ENCODE data around the gene MFAP2. TPM values are rescaled to one million over a fixed set of nuclear protein-coding genes. Genes with fewer than 3 reads are reported as not detected.

MFAP2 gene
- total and polyA plus RNA-seq, 9 donors, result 16.0 to 83.6 (median 36.1) TPM

DNA sequence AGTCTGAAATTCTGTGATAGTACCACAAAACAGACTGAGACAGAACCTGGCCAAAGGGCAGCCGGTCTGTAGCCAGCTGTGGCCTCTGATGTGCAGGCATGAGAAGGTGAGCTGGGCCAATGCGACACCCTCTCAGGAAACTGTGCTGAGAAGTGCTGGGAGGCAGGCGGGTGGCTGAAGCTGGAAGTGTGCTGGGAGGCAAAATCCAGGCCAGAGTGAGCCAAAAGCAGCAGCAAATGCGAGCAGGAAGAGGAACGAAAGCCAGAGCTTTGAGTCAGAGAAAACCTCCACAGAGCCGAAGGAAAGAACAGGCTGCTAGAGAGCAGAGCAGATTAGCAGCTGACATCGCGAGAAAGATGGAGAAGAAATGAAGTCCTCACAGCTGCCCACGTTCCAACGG is 41.5 kb upstream of the MFAP2 start:
- intact Hi-C loops (cut with DNase I), result no loop called here
- no peak for DNase-seq
- Histone ChIP-seq H3K4me1 (ENCODE audit: insufficient read depth) (no peaks in the 10 kb centered on the region), H3K4me3 (no peak overlapping the region), H3K27me3 (no peaks in the 10 kb centered on the region), H3K27ac (no peak overlapping the region), H3K36me3 (no peaks in the 10 kb centered on the region), H3K9me3 (no peaks in the 10 kb centered on the region)
- 89 to 90% (median 89%) methylated on average over 10 of the region's 10 CpGs for WGBS, 3 donors
- TF ChIP-seq POLR2A (IDR thresholded peaks at IDR 0.05), result no peak
- TF ChIP-seq, protein P1, sequence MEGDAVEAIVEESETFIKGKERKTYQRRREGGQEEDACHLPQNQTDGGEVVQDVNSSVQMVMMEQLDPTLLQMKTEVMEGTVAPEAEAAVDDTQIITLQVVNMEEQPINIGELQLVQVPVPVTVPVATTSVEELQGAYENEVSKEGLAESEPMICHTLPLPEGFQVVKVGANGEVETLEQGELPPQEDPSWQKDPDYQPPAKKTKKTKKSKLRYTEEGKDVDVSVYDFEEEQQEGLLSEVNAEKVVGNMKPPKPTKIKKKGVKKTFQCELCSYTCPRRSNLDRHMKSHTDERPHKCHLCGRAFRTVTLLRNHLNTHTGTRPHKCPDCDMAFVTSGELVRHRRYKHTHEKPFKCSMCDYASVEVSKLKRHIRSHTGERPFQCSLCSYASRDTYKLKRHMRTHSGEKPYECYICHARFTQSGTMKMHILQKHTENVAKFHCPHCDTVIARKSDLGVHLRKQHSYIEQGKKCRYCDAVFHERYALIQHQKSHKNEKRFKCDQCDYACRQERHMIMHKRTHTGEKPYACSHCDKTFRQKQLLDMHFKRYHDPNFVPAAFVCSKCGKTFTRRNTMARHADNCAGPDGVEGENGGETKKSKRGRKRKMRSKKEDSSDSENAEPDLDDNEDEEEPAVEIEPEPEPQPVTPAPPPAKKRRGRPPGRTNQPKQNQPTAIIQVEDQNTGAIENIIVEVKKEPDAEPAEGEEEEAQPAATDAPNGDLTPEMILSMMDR (IDR thresholded peaks at IDR 0.05), result no peak
- TF ChIP-seq EP300 (IDR thresholded peaks at IDR 0.05), result no peak

DNA sequence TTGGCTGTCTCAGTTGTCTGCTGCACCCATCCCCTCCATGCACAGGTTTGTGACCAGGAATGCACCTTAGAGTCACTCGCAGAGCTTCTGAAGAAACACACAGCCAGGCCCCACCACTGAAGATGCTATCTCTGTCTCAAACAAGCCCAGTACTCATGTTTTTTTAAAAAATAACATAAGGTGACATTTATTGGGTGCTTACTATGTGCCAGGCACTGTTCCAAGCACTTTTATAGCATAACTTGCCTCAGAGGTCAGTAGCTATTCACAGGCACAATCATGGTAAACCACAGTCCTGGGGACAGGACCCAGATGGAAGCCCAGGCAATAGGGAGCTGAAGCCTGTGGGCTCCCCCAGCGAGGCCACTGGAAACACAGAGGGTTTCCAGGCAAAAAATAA is 40.1 kb upstream of the MFAP2 start:
- intact Hi-C loops (cut with DNase I), result no loop called here
- 96 to 98% (median 98%) methylated on average over 2 of the region's 2 CpGs for WGBS, 3 donors
- no peak for DNase-seq
- H3K4me3 ChIP-seq, result no peak overlapping the region
- no peak overlapping the region for H3K27ac ChIP-seq
- no peaks in the 10 kb centered on the region for H3K4me1 ChIP-seq (ENCODE audit: insufficient read depth)
- no peaks in the 10 kb centered on the region for H3K9me3 ChIP-seq
- no peak for TF ChIP-seq EP300 (IDR thresholded peaks at IDR 0.05)
- TF ChIP-seq POLR2A (IDR thresholded peaks at IDR 0.05), result no peak
- TF ChIP-seq, protein P1 (IDR thresholded peaks at IDR 0.05), result no peak
- H3K36me3 ChIP-seq, result no peaks in the 10 kb centered on the region
- H3K27me3 ChIP-seq, result no peaks in the 10 kb centered on the region

DNA sequence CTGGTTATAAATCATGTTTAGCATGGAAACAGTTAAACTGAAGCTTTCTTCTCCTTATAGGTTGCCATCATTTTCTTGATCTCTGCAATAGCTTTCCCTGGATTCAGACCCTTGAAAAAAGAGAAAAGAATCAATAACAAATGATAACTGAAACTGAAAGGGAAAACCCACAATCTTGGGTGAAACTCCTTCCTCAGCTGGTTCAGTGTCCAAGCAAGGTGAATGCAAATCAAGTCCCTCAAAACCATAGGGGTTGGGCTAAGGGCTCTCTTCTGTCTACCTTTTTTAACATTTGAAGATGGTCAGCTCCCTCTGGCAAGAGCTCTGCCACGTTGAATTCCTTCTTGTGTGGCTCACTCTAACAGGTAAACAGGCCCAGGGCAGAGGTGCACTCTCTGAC is 38.4 kb upstream of the MFAP2 start:
- TF ChIP-seq POLR2A (IDR thresholded peaks at IDR 0.05) (no peak), EP300 (IDR thresholded peaks at IDR 0.05) (no peak)
- TF ChIP-seq, protein P1 (IDR thresholded peaks at IDR 0.05), result no peak
- WGBS, 3 donors, result 5 to 38% (median 12%) methylated on average over 1 of the region's 1 CpG
- Histone ChIP-seq H3K4me3 (no peak overlapping the region), H3K27ac (no peak overlapping the region), H3K27me3 (no peaks in the 10 kb centered on the region), H3K9me3 (no peaks in the 10 kb centered on the region), H3K36me3 (no peaks in the 10 kb centered on the region), H3K4me1 (ENCODE audit: insufficient read depth) (no peaks in the 10 kb centered on the region)
- no peak for DNase-seq
- intact Hi-C loops (cut with DNase I), result no loop called here

DNA sequence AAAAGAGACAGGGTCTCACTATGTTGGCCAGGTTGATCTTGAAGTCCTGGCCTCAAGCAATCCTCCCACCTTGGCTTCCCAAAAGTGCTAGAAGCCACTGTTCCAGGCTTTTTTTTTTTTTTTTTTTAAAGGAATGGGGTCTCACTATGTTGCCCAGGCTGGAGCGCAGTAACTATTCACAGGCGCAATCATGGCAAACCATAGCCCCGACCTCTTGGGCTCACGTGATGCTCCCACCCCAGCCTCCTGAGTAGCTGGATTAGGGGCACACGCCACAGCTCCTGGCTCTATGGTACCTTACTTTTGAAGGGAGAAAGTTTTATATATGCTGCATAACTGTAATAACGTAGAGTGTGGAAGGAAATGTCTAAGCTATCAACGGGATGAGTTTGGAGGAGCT is 37.0 kb upstream of the MFAP2 start:
- H3K27me3 ChIP-seq, result no peaks in the 10 kb centered on the region
- no peak overlapping the region for H3K27ac ChIP-seq
- peak in 1 of 5 donors; percentile 8 for DNase-seq
- no peaks in the 10 kb centered on the region for H3K36me3 ChIP-seq
- WGBS, 3 donors, result 90 to 96% (median 92%) methylated on average over 7 of the region's 7 CpGs
- no peaks in the 10 kb centered on the region for H3K9me3 ChIP-seq
- intact Hi-C loops (cut with DNase I), result no loop called here
- H3K4me3 ChIP-seq, result no peak overlapping the region
- H3K4me1 ChIP-seq (ENCODE audit: insufficient read depth), result peaks cover 3% of the 10 kb centered on the region
- TF ChIP-seq, protein P1 (IDR thresholded peaks at IDR 0.05), result no peak
- TF ChIP-seq EP300 (IDR thresholded peaks at IDR 0.05) (no peak), POLR2A (IDR thresholded peaks at IDR 0.05) (no peak)

DNA sequence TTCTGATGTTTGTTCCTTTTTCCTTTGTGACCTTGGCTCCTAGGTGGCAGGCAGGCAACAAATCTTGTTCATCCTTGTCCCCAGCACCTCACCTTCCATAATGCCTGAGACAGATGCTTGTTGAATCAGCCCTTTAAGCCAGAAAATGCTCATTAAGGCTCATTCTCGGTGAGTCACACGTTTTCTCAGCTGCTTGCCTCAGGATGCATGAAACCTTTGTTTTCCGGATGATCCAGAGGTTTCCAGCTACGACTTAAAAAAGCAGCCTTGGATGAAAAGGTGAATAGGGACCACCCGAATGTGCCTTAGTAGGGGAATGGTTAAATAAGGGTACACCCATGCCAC is 35.9 kb upstream of the MFAP2 start:
- H3K4me3 ChIP-seq, result no peak overlapping the region
- no peaks in the 10 kb centered on the region for H3K27me3 ChIP-seq
- H3K36me3 ChIP-seq, result no peaks in the 10 kb centered on the region
- peaks cover 8% of the 10 kb centered on the region for H3K4me1 ChIP-seq (ENCODE audit: insufficient read depth)
- no peaks in the 10 kb centered on the region for H3K9me3 ChIP-seq
- intact Hi-C loops (cut with DNase I), result no loop called here
- WGBS, 3 donors, result 49 to 53% (median 52%) methylated on average over 5 of the region's 5 CpGs
- DNase-seq, result peak in 1 of 5 donors; percentile 4
- TF ChIP-seq, protein P1 (IDR thresholded peaks at IDR 0.05), result no peak
- no peak for TF ChIP-seq POLR2A (IDR thresholded peaks at IDR 0.05)
- TF ChIP-seq EP300 (IDR thresholded peaks at IDR 0.05), result no peak
- H3K27ac ChIP-seq, result no peak overlapping the region

Measured in ovary (tissue), 9 donors.